HFF-Myc (cell line): ENCODE results near the gene PDE4B.

Source experiments
- DNase-seq: peaks from one replicate; pipeline ENCODE4 v3.0.0-alpha.2; 2011; ENCODE audit warnings: low read depth; ENCODE audit errors: extremely low read depth
- H3K4me3 ChIP-seq: replicated peaks from 2 replicates; pipeline ENCODE4 v1.5.1; 2011; ENCODE audit warnings: low read depth, mild to moderate bottlenecking, control low read depth, low read length
- CTCF ChIP-seq: IDR thresholded peaks from 2 replicates; pipeline ENCODE4 v1.5.1; 2012; ENCODE audit warnings: mild to moderate bottlenecking, low read depth, low read length, control low read depth; ENCODE audit errors: missing control alignments

The PDE4B gene

GRCh38 chr1:66393586-66394287 is 601.0 kb downstream of the PDE4B start:
- no peak for TF ChIP-seq CTCF
- H3K4me3 ChIP-seq = no peak overlapping the region
- DNase-seq = no peak

GRCh38 chr1:66394603-66395002 is 601.9 kb downstream of the PDE4B start:
- no peak for TF ChIP-seq CTCF
- no peak overlapping the region for H3K4me3 ChIP-seq
- no peak for DNase-seq

- no peak for TF ChIP-seq CTCF
- no peak overlapping the region for H3K4me3 ChIP-seq
- DNase-seq = no peak
Measured at GRCh38 chr1:66395202-66396061, 602.7 kb downstream of the PDE4B start.

- no peak for TF ChIP-seq CTCF
- no peak overlapping the region for H3K4me3 ChIP-seq
- DNase-seq = no peak
Measured at GRCh38 chr1:66396212-66396890, 603.7 kb downstream of the PDE4B start.

- no peak for TF ChIP-seq CTCF
- DNase-seq = no peak
- H3K4me3 ChIP-seq = no peak overlapping the region
Measured at GRCh38 chr1:66397192-66397591, 604.5 kb downstream of the PDE4B start.

GRCh38 chr1:66399888-66400529 is 607.3 kb downstream of the PDE4B start:
- H3K4me3 ChIP-seq = no peak overlapping the region
- TF ChIP-seq CTCF = no peak
- DNase-seq = no peak
